HG02623 (cell line): Measurements from ENCODE around the gene PRR14.
"Not testable (repeated sequence)": the region's sequence is repeated elsewhere in the genome, so short reads cannot be mapped to it uniquely, and the experiment has no call there.

Source experiments
- ATAC-seq: cut with Tn5 transposase; IDR thresholded peaks from one replicate; pipeline ENCODE4 v1.9.1; 2021; ENCODE audit warnings: moderate library complexity; ENCODE audit not compliant: unreplicated experiment

PRR14 gene

DNA sequence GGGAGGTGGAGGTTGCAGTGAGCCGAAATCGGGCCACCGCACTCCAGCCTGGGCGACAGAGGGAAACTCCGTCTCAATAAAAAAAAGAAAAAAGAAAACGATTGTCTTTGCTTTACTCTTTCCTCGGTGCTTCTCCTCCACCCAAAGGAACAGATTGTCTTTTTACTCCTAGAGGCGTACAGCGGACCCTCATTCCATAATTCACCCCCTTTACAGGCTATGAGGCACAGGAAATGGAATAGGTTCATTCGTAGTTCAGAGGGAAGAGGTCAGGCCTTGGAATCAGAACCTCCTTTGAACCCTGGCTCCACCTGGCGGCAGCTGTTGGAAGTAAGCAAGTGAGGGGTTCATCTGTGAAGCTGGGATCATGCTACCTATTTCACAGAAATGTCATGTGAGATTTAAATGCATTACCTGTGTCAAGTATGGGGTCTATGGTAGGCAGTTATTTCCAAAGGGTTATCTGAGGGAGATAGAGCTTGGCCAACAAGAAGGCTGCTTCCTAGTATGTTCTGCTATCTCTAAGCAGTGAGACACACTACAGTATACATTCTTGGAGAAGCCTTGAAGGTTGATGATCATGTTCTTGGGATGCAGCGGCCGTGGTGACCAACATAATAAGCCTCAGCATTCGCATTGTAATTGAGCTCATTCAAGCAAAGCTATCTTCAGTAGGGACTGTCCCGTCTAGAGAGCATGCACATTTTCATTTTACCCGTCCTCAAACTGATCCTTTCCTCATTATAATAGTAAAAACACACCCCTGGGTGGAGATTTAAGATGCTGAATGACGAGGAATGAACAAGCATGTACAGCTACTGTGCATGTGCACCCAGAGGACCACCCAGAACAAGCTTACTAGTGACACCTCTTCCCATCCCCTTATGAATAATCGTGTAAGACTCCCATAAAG lies 21.9 kb upstream of the PRR14 start:
- ATAC-seq = no peak

DNA sequence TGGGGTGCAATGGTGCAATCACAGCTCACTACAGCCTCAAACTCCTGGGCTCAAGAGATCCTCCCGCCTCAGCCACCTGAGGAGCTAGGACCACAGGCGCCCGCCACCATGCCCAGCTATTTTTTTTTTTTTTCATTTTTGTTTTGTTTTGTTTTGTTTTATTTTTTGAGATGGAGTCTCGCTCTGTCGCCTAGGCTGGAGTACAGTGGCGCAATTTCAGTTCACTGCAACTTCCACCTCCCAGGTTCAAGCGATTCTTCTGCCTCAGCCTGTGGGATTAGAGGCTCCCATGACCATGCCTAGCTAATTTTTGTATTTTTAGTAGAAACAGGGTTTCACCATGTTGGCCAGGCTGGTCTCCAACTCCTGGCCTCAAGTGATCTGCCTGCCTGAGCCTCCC lies 18.3 kb upstream of the PRR14 start:
- not testable (repeated sequence) for ATAC-seq

DNA sequence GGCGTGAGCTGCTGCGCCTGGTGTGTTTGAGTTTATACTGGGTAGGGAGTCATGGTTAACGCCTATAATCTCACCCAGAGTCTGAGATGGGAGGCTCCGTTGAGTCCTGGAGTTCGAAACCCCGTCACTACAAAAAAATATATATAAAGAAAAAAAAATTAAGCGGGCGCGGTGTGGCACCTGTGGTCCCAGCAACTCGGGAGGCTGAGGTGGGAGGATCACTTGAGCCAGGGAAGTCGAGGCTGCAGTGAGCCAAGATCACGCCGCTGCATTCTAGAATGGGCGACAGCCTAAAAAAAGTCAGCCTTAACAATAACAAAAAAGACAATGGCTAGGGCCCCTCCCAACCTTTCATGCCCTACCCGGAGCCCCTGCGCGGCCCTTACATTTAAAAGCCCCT lies 17.2 kb upstream of the PRR14 start:
- ATAC-seq = no peak

DNA sequence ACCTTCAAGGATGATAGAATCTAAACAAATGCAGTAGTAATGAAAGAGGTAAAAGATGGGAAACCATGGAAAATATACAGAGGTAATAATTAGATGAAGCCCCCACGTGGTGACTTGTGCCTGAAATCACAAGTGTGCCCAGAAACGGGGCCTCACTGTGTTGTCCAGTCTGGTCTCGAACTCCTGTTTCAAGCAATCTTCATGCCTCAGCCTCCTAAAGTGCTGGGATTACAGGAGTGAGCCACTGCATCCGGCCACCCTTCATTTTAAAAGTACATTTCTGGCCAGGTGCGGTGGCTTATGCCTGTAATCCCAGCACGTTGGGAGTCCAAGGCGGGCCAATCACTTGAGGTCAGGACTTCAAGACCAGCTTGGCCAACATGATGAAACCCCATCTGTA lies 14.2 kb upstream of the PRR14 start:
- ATAC-seq = no peak

DNA sequence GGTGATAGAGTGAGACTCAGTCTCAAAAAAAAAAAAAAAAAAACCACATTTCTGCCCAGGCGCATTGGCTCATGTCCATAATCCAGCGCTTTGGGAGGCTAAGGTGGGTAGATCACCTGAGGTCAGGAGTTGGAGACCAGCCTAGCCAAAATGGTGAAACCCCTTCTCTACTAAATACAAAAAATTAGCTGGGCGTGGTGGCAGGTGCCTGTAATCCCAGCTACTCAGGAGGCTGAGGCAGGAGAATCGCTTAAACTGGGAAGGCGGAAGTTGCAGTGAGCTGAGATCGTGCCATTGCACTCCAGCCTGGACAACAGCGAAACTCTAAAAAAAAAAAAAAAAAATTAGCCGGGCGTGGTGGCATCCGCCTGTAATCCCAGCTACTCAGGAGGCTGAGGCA lies 13.6 kb upstream of the PRR14 start:
- ATAC-seq = not testable (repeated sequence)

DNA sequence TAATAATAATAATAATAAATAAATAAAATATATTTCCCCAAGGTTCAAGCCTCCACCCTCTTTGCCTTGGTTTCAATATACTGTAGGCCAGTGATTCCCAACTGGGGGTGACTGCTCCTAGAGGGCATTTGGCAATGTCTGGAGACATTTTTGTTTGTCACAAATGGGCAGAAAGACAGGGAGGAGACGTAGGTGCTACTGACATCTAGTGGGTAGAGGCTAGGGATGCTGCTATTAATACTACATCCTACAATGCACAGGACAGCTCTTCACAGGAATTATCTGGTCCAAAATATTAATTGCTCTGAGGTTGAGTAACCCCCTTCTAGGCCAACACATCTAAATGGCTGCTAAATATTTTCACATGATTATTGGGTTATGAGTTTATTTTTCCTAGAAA lies 12.8 kb upstream of the PRR14 start:
- ATAC-seq = no peak

DNA sequence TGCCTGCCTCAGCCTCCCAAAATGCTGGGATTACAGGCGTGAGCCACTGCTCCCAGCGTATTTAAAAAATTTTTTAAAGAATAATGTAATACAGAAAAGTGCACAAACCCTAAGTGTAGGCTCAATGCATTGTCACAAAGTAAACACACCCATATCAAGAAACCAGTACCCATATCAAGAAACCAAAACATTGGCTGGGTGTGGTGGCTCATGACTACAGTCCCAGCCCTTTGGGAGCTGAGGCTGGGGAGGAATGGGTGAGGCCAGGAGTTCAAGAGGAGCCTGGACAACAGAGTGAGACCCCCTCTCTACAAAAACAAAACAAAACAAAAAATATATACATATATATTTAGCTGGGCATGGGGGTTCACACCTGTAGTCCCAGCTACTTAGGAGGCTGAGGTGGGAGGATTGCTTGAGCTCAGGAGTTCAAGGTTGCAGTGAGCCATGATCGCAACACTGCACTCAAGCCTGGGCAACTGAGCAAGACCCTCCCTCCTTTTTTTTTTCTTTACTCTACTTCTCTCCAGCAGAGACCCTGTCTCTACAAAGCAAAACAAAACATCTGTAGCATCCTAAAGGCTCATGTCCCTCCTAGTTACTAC lies 9.3 kb upstream of the PRR14 start:
- ATAC-seq = no peak

DNA sequence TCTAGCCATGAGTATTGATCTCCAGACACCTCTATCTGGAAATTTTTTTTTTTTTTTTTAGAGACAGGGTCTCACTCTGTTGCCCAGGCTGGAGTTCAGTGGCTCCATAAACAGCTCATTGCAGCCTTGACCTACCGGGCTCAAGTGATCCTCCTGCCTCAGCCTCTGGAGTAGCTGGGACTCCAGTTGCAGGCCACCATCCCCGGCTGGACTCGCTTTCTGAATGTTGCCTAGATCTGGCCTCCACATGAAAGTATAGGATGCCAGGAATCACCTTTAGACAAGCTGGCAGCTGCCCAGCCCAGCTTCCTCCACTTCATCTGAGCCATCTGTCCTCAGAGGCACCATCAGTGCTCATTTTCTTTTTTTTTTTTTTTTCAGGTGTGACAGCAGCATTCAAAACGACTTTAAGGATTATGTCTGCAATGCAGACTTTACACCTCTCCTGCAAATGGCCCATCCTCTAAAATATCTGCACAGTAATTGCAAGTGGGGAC lies 6.4 kb upstream of the PRR14 start:
- no peak for ATAC-seq

DNA sequence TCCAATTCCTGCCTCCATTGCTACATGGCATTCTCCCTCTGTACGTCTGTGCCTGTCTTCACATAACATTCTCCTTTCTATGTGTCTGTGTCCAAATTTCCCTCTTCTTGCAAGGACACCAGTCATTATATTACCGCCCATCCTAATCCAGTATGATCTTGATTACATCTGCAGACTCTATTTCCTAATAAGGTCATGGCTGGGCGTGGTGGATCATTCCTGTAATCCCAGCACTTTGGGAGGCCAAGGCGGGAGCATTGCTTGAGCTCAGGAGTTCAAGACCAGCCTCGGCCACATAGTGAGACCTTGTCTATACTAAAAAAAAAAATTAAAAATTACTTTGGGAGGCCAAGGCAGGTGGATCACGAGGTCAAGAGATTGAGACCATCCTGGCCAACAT lies 5.0 kb upstream of the PRR14 start:
- ATAC-seq = no peak

DNA sequence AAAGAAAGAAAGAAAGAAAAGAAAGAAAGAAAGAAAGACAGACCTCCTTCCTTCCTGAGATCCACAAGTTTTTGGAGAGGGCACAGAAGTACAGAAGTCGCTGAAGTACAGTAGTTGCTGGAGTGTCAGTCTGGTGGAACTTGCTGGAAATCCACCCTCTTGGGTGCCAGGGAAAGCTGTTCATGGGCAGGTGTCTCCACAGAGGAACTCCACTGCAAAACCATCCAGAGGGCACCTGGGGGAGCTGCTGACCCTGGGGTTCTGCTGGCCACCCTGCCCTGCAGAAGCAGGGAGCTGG lies 3.5 kb upstream of the PRR14 start:
- no peak for ATAC-seq

DNA sequence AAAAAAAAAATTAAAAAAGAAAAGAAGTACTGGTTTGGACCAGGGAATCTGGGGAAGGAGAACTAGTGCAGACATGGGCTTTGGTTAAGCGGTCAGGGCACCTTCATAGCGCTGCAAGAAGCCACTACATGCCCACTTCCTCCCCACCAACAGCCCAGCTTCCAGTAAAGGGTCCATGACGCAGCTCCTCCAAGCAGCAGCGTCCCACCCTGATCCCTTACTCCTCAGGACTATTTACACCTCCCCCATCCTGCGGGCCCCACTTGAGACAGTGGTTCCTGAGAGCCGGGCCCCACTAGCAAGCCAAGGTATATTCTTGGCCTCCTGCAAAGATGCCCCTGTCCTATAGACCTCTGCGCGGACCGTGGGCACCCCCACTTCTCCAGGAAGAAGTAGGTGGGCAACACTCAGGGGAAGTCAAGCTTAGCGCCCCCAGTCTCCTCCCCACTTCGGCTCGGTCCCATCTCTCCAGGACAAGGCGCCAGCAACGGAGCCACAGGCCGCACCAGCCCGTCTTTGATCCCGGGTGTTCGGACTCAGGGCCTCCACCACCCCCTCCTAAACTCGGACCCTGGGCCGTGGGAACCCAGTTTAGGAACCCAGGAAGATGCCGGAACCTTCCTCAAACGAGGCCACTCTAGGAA lies 913 bp upstream of the PRR14 start:
- no peak for ATAC-seq

DNA sequence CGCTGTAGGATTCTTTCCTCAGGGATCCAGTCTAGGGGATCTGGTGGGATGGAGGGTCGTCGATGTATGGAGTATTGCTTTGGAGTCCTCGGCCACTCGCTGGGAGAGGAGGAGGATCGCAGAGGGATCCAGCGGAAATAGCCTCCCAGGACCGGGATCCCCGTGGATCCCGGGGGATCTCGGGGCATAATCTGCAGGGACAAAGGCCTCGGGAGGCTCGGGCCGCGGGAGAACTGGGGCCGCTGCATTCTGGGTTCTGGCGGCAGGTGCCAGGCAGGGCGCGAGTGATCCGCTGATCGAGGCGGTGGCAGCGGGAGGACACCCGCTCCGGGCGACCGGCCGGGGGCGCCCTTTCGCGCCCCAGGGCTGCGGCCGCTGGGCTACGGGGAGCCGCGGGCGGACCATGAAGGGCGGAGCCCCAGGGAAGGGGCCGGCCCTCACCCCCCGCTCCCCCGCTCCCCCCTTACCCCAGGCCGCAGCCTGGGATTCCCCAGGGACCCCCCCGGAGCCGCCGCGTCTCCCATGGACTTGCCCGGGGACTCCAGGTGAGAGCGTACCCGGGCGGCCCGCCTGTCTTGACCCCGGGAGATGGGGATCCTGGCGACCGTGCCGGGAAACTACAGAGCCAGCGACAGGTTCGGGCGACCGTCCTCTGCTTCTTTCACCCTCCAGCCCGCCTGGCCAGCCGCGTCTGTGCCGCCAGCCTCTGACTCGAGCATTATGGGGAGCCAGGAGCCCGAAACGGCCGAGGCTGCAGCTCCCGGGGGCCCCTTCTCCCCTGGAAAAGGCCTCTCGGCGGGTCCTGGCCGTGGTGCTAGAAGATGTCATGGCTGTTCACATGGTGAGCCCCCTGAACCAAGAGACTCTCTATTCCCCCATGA lies 604 bp downstream of the PRR14 start:
- peak; percentile 38 for ATAC-seq

DNA sequence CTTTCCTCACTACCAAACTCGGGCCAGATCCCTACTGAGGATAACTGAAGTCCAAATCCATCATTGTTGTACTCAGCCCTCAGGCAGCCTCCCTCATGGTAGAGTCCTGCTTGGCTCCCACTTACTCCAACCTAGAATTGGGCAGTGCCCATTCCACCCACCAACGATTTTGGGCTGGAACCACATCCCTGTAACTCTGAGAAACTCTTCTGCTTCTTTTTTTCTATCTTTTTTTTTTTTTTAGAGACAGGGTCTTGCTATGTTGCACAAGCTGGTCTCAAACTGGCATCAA lies 1.2 kb downstream of the PRR14 start:
- no peak for ATAC-seq

DNA sequence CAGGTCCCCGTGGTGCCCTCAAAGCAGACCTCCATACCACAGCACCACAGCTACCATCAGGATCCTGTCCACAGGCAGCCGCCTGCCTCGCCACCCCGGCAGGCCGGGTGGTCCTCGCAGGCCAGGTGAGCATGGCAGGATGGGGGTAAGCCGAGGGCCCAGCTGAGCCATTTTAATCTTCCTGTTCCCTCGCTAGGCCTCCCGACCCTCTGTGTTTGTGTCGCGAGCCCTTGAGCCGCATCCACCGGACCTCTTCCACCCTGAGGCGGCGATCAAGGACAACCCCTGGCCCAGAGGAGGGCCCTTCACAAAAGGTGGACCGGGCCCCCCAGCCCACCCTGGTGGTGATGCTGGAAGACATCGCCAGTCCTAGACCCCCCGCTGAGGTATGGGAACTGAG lies 2.0 kb downstream of the PRR14 start:
- no peak for ATAC-seq

DNA sequence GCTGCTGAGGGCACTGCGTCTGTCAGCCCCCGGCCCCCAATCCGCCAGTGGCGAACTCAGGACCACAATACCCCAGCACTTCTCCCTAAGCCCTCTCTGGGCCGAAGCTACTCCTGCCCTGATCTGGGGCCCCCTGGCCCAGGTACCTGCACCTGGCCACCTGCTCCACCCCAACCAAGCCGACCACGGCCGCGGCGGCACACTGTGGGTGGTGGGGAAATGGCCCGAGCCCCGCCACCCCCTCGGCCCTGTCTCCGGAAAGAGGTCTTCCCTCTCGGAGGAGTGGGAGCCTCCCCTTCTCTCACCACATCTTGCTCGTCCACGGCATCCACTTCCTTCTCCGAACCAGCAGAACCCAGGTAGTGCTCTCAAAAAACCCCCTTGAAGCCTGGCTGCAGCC lies 4.1 kb downstream of the PRR14 start:
- no peak for ATAC-seq

DNA sequence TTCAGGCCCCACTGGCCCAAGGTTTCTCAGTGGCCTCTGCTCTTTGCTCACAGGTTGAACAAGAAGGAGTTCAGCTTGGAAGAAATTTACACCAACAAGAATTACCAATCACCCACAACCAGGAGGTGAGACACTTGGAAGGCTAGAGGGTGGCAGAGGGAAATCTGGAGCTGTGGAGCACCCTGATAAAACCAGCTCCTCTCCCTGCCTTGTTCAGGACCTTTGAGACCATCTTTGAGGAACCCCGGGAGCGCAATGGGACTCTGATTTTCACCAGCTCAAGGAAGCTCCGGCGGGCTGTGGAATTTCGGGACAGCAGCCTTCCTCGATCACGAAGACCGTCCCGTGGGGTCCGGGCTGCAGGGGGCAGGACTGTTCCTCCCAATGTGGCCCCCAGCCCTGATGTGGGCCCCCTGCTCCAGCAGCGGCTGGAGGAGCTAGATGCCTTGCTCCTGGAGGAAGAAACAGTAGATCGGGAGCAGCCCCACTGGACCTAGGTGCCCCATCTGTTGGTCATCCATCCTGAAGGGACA lies 5.1 kb downstream of the PRR14 start:
- no peak for ATAC-seq

DNA sequence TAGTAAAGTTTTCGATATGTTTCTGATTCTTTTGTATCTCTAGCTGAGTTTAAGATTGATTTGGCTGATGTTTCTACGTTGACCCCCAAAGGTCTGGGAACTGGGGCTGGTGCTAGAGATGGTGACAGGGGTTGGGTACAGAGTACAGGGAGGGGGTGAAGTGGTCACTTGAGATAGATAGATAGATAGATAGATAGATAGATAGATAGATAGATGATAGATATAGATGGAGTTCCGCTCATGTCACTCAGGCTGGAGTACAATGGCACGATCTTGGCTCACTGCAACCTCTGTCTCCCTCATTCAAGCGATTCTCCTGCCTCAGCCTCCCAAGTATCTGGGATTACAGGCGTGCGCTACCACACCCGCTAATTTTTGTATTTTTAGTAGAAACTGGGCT lies 5.6 kb downstream of the PRR14 start:
- no peak for ATAC-seq

DNA sequence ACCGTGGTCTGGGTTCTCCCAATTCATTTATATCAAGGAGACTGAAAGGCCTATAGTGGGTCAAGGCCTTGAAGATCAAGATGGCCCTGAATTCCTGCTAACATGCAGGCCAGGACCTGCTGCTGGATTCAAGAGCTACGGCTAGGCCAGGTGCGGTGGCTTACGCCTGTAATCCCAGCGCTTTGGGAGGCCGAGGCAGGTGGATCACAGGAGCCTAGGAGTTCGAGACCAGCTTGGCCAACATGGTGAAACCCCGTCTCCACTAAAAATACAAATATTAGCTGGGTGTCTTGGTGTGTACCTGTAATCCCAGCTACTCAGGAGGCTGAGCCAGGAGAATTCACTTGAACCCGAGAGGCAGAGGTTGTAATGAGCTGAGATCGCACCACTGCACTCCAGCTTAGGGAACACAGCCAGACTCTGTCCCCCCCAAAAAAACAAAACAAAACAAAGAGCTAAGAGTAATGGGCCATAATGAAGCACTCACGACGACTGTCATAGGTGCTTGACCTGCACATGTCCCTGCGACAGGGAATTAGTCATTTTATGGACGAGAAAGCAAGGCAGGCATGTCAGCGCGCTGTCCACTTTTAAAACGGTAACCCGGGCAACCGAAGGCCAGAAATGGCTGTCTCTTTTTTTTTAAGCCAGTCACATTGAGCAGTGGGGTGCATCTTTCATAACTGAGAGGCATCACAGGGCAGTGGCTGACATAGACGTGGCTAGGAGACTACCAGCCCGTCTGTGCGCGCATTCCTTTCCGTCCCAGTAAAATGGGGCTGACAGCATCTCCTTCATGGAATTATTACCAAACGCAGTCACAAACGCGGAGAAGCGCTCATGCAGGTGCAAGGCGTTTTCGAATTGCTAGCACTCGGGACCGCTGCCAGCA lies 6.5 kb downstream of the PRR14 start:
- ATAC-seq = no peak

DNA sequence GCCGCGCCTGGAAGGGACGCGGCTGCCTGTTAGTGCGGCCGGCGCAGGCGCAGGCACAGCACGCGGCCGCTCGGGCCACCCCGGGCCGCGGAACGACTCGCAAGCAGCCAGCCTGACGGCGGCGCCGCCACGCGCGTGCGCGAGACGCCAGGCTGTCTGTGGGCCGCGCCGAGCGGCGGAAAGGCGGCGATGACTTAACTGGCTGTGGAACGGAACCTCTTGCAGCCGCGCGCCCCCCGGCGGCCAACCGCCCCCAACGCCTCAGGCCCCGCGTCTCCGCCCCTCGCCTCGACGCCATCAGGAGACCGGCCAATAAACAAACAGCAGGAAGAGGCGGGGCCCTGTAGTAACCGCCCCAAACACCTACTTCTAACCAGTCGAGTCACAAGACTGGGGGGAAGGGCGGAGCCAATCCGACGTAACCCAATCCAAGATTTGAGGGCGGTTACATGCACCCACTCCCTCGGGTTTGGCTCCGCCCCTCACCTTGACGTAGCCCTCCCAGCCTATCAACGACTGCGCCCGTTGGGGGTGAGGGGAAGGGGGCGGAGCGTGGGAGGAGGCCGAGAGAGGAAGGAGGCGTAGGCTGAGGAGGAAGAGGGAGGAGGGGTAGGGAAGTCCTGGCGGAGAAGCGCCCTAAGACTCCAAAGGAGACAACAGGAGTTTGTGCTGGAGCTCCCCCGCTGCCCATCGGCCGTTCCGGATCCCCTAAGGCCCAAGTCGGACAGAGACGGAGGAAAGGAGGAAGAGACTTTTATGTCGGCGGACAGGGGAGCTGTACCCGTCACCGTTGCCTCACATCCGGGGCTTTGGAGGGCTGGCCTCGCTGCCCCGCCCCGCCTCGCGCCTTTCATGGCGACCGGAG lies 7.3 kb downstream of the PRR14 start, which contains the start of gene FBRS:
Gene FBRS (plus strand): TSS at position 566 of the 865 bp plus-strand sequence. CDS start 1,088 bp downstream, outside the sequence.
- ATAC-seq = peak; percentile 67
